Measurements from ENCODE around the gene FBXO22.

FBXO22 gene

GRCh38 chr15:75985971-75986370 is 82.3 kb downstream of the FBXO22 start:
- Histone ChIP-seq H3K27me3 (ENCODE audit: control insufficient read depth, insufficient read depth, low read length) (no peaks in the 10 kb centered on the region), H3K36me3 (ENCODE audit: control insufficient read depth, low read depth, low read length) (no peaks in the 10 kb centered on the region), H3K9ac (ENCODE audit: low read length) (no peak overlapping the region), H3K4me1 (ENCODE audit: control insufficient read depth, low read depth, low read length) (no peaks in the 10 kb centered on the region), H3K9me3 (ENCODE audit: control insufficient read depth, low read depth, low read length) (no peaks in the 10 kb centered on the region), H3K4me3 (ENCODE audit: low read length) (no peak overlapping the region), H3K27ac (ENCODE audit: low read length) (no peak overlapping the region)

DNA sequence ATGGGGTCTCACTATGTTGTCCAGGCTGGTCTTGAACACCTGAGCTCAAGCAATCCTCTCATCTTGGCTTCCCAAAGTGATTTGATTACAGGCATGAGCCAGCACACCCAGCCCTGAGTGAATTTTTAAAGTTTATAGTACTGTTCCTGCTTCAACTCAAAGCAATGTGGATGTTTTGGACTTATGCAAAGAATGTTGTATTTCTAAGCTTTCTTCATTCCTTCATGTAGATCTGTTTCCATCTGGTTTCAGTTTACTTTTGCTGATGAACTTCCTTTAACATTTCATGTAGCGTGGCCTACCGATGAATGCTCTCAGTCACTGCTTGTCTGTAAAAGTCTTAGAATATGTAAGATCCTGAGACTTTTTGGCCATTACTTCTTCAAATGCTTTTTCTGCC is 85.4 kb downstream of the FBXO22 start:
- H3K9me3 ChIP-seq (ENCODE audit: control insufficient read depth, low read depth, low read length), result no peaks in the 10 kb centered on the region
- H3K4me3 ChIP-seq (ENCODE audit: low read length), result no peak overlapping the region
- H3K27ac ChIP-seq (ENCODE audit: low read length), result no peak overlapping the region
- no peaks in the 10 kb centered on the region for H3K27me3 ChIP-seq (ENCODE audit: control insufficient read depth, insufficient read depth, low read length)
- no peaks in the 10 kb centered on the region for H3K4me1 ChIP-seq (ENCODE audit: control insufficient read depth, low read depth, low read length)
- H3K9ac ChIP-seq (ENCODE audit: low read length), result no peak overlapping the region
- H3K36me3 ChIP-seq (ENCODE audit: control insufficient read depth, low read depth, low read length), result no peaks in the 10 kb centered on the region

DNA sequence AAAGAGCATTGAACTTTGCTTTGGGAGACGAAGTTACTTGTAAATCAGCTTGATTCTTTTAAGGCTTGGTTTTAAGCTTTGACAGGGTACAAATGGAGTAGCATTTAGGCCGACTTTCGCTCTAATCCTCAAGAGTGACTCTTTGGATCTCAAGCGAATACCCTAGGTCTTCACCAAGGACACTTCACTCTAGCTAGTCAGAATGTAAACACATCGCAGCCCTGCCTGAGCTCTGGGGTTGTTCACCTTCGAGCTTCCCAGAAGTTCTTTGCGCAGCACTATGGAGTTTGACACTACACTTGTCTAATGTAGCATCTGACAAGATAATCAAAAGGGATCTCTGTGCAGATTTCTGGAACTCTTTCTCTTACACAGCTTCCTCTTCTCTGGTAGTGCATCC is 86.2 kb downstream of the FBXO22 start:
- Histone ChIP-seq H3K9me3 (ENCODE audit: control insufficient read depth, low read depth, low read length) (no peaks in the 10 kb centered on the region), H3K27ac (ENCODE audit: low read length) (no peak overlapping the region), H3K9ac (ENCODE audit: low read length) (no peak overlapping the region), H3K4me3 (ENCODE audit: low read length) (no peak overlapping the region), H3K27me3 (ENCODE audit: control insufficient read depth, insufficient read depth, low read length) (no peaks in the 10 kb centered on the region), H3K36me3 (ENCODE audit: control insufficient read depth, low read depth, low read length) (no peaks in the 10 kb centered on the region), H3K4me1 (ENCODE audit: control insufficient read depth, low read depth, low read length) (no peaks in the 10 kb centered on the region)

Data from iPS-18a (cell line).